Measurements from ENCODE around the gene TRIO. TPM values are rescaled to one million over a fixed set of nuclear protein-coding genes. Genes with fewer than 3 reads are reported as not detected.

TRIO gene
- total and polyA plus RNA-seq, 2 of the 8 experiments (the other 6 are each of a cell fraction or from before 2014, with no cell fraction given) = 35.1 to 69.1 TPM

DNA sequence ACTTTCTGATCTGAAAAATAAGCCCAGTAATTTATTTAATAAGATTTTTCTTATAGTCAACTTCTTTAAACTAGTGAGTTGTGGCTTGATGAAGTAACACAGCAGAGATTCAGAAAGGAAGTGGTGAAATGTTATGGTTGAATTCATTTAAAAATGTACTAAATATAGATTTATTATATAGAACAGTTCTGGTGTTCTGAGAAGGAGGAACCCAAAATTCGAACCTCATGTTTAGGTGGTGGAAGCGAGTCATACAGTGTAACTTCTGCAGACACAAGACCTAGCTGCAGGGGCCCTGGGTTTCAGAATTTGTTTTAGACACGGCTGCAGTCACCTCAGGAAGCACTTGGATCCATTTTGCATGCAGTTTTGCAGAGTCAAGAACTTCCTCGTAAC is 188.2 kb downstream of the TRIO start:
- H3K18ac ChIP-seq (ENCODE audit: extremely low read depth, low read length) = no peak overlapping the region
- ChIA-PET POLR2A (ENCODE audit: partially characterized antibody) (no interaction called here), CTCF (ENCODE audit: partially characterized antibody) (interaction anchor here (0.8 to 10.5 kb wide), 3 partner anchors 10 to 32 kb away, joined by 3 to 155 read pairs (median 7); no protein-coding TSS in a partner anchor)
- H4K8ac ChIP-seq (ENCODE audit: extremely low read depth, insufficient read depth, low read length) = no peak overlapping the region
- no peak overlapping the region for H4K91ac ChIP-seq (replicated peaks; ENCODE audit: insufficient read length, low read length)
- H4K20me1 ChIP-seq (replicated peaks in 1 of 2; ENCODE audit: control insufficient read depth in 1 of 2, insufficient read depth in 2 of 2, low read length in 2 of 2) = no peaks in the 10 kb centered on the region
- no peak overlapping the region for H2BK5ac ChIP-seq (ENCODE audit: low read depth, low read length)
- no peak overlapping the region for H2AFZ ChIP-seq (ENCODE audit: low read length)
- H3K23me2 ChIP-seq (ENCODE audit: low read depth, low read length) = no peaks in the 10 kb centered on the region
- no peak overlapping the region for H3K56ac ChIP-seq (replicated peaks; ENCODE audit: insufficient read length, low read depth, low read length)
- H3K4ac ChIP-seq (replicated peaks; ENCODE audit: insufficient read length, low read depth, low read length) = no peak overlapping the region
- TF ChIP-seq EZH2 (IDR thresholded peaks at IDR 0.05; ENCODE audit: low read depth, low read length, severe bottlenecking) (no peak), ASH2L (IDR thresholded peaks at IDR 0.05; ENCODE audit: low read length) (no peak), BACH1 (IDR thresholded peaks at IDR 0.05; ENCODE audit: low read length) (no peak), TBP (IDR thresholded peaks at IDR 0.05; ENCODE audit: low read depth, low read length) (no peak), HDAC6 (IDR thresholded peaks at IDR 0.05; ENCODE audit: low read depth, low read length) (no peak), CHD2 (IDR thresholded peaks at IDR 0.05; ENCODE audit: low read length) (no peak), RAD21 (IDR thresholded peaks at IDR 0.05 in 1 of 2, conservative IDR thresholded peaks at IDR 0.05 in 1 of 2; ENCODE audit: low read depth in 2 of 2, low read length in 2 of 2) (no peak), EP300 (IDR thresholded peaks at IDR 0.05; ENCODE audit: borderline replicate concordance in 1 of 2, low read depth in 2 of 2, low read length in 2 of 2) (no peak)
- TF ChIP-seq, protein P1, sequence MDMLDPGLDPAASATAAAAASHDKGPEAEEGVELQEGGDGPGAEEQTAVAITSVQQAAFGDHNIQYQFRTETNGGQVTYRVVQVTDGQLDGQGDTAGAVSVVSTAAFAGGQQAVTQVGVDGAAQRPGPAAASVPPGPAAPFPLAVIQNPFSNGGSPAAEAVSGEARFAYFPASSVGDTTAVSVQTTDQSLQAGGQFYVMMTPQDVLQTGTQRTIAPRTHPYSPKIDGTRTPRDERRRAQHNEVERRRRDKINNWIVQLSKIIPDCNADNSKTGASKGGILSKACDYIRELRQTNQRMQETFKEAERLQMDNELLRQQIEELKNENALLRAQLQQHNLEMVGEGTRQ (IDR thresholded peaks at IDR 0.05; ENCODE audit: low read length) = no peak
- no peak overlapping the region for H3K9ac ChIP-seq (replicated peaks in 1 of 4; ENCODE audit: extremely low read depth in 1 of 4, low read depth in 3 of 4, low read length in 3 of 4)
- no peaks in the 10 kb centered on the region for H3K9me3 ChIP-seq (ENCODE audit: insufficient read depth in 2 of 2, low read depth in 1 of 2, low read length in 1 of 2)
- no peak overlapping the region for H3K14ac ChIP-seq (ENCODE audit: insufficient read length)
- H3K27ac ChIP-seq (ENCODE audit: low read depth, low read length) = no peak overlapping the region
- H2AK5ac ChIP-seq (ENCODE audit: low read depth, low read length) = no peak overlapping the region
- no peak overlapping the region for H2BK12ac ChIP-seq (ENCODE audit: low read depth, low read length)
- no peaks in the 10 kb centered on the region for H3K4me1 ChIP-seq (replicated peaks in 1 of 4; ENCODE audit: control insufficient read depth in 3 of 4, insufficient read depth in 4 of 4, low read length in 3 of 4)
- H3K36me3 ChIP-seq (ENCODE audit: control insufficient read depth in 2 of 4, insufficient read depth in 4 of 4, low read length in 3 of 4) = peaks cover 0 to 9% (median 4%) of the 10 kb centered on the region in 4 experiments; a peak in 4 of 8 replicates
- no peak overlapping the region for H3K4me3 ChIP-seq (ENCODE audit: extremely low read depth in 1 of 4, insufficient read depth in 2 of 4, low read depth in 3 of 4, low read length in 4 of 4)
- no peak overlapping the region for H2BK15ac ChIP-seq (ENCODE audit: low read length)
- no peak overlapping the region for H3K4me2 ChIP-seq (ENCODE audit: insufficient read depth in 1 of 2, low read depth in 2 of 2, low read length in 2 of 2)
- H2BK20ac ChIP-seq (ENCODE audit: low read length) = no peak overlapping the region
- H3K27me3 ChIP-seq (replicated peaks in 1 of 4; ENCODE audit: control insufficient read depth in 3 of 4, extremely low read depth in 1 of 4, insufficient read depth in 3 of 4, low read length in 3 of 4) = no peaks in the 10 kb centered on the region
- no peak overlapping the region for H2BK120ac ChIP-seq (replicated peaks; ENCODE audit: low read depth, low read length)
- H3K79me2 ChIP-seq (ENCODE audit: control insufficient read depth in 1 of 2, insufficient read depth in 2 of 2, low read length in 2 of 2) = peaks cover 0 to 9% of the 10 kb centered on the region in 2 experiments; a peak in 1 of 4 replicates
- no peak for DNase-seq (ENCODE audit: low read depth in 1 of 2, low spot score in 2 of 2)
- no peak for FAIRE-seq
- no peak overlapping the region for H3K23ac ChIP-seq (ENCODE audit: insufficient read length)
- H4K5ac ChIP-seq (ENCODE audit: insufficient read length, low read depth, low read length) = no peak overlapping the region
- WGBS, 2 experiments (ENCODE audit: extremely low coverage in 1 of 2, insufficient coverage in 1 of 2, insufficient read length in 1 of 2, insufficient replicate concordance in 2 of 2, low coverage in 1 of 2, low lambda C conversion rate in 2 of 2, missing lambda C conversion rate in 1 of 2) = 87% methylated on average over 4 of the region's 4 CpGs; no CpG with 5 or more reads in 1 of the 2 experiments
- H3K79me1 ChIP-seq (ENCODE audit: low read depth, low read length) = 0 out of 2 replicates have a peak, but pooled peaks cover 2% of the 10 kb centered on the region
